Colonic mucosa (tissue), 4 donors: ENCODE data around the gene CPNE5. TPM values are rescaled to one million over a fixed set of nuclear protein-coding genes. Genes with fewer than 3 reads are reported as not detected.

Source experiments
- DNase-seq: peaks from one replicate; pipeline ENCODE4 v3.0.0-alpha.2; 2020
- H3K27ac ChIP-seq: fragments of 200-600 bp; one replicate; pipeline ENCODE4 v1.8.0; 2021
- H3K27me3 ChIP-seq: fragments of 200-600 bp; one replicate; pipeline ENCODE4 v1.8.0; 2021
- H3K36me3 ChIP-seq: fragments of 200-600 bp; one replicate; pipeline ENCODE4 v1.8.0; 2021
- H3K4me1 ChIP-seq: fragments of 200-600 bp; one replicate; pipeline ENCODE4 v1.8.0; 2021; ENCODE audit warnings: mild to moderate bottlenecking
- H3K4me3 ChIP-seq: fragments of 200-600 bp; one replicate; pipeline ENCODE4 v1.8.0; 2021
- H3K9ac ChIP-seq, 2 donors: one replicate each; pipeline ENCODE4 v1.7.0; 2013; ENCODE audit warnings: control low read depth in 2 of 2, low read depth in 2 of 2, low read length in 2 of 2
- H3K9me3 ChIP-seq: fragments of 200-600 bp; one replicate; pipeline ENCODE4 v1.8.0; 2021
- intact Hi-C: fragments of 100-400 bp; cut with DNase I; formaldehyde crosslinking; loops from one replicate; pipeline ENCODE4 v1.14.1; 2022
- total RNA-seq, 2 donors: library from RNA; stranded (reverse); fragmentation: NEBNext Ultra II Directional in 1 of 2; extraction: Animal tissue kit (Norgen Biotek cat#: 25700) in 1 of 2; gene quantifications; one replicate each; pipeline ENCODE4 v1.2.1, GENCODE V29; 2021
- TF ChIP-seq, protein P1 (sequence below): fragments of 200-600 bp; IDR thresholded peaks from one replicate; pipeline ENCODE4 v1.8.0; 2022; ENCODE audit warnings: antibody characterized with exemption, mild to moderate bottlenecking
- donor health status: healthy.
- donor health status: DM: no; HTN: no; CAD: no.
- donor health status: DM: no; HTN: no; CAD: no.

Gene CPNE5
- total RNA-seq, 2 donors from 2014 or later, result 4.6 to 8.0 TPM

DNA sequence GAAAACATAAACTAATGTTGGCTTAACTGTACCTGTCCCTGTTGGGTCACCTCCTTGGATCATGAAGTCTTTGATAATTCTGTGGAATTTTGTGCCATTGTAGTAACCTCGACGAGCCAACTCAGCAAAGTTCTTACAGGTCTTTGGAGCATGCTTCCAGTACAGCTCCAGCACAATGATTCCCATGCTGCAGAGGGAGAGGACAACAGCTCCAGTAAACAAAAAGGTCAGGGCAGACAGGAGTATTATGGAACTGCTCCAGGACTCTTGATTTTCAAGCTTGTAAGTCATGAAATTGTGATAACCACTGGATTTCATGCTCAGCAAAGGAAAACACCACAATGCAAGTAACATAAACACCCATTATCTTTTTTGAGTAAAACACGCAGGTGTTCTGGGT lies 32.4 kb upstream of the CPNE5 start:
- intact Hi-C loops, result no loop called here
- Histone ChIP-seq H3K9ac (no peak overlapping the region), H3K9me3 (no peaks in the 10 kb centered on the region), H3K27ac (no peak overlapping the region), H3K4me3 (no peak overlapping the region), H3K27me3 (no peaks in the 10 kb centered on the region), H3K4me1 (peaks cover 9% of the 10 kb centered on the region), H3K36me3 (no peaks in the 10 kb centered on the region)
- TF ChIP-seq, protein P1, sequence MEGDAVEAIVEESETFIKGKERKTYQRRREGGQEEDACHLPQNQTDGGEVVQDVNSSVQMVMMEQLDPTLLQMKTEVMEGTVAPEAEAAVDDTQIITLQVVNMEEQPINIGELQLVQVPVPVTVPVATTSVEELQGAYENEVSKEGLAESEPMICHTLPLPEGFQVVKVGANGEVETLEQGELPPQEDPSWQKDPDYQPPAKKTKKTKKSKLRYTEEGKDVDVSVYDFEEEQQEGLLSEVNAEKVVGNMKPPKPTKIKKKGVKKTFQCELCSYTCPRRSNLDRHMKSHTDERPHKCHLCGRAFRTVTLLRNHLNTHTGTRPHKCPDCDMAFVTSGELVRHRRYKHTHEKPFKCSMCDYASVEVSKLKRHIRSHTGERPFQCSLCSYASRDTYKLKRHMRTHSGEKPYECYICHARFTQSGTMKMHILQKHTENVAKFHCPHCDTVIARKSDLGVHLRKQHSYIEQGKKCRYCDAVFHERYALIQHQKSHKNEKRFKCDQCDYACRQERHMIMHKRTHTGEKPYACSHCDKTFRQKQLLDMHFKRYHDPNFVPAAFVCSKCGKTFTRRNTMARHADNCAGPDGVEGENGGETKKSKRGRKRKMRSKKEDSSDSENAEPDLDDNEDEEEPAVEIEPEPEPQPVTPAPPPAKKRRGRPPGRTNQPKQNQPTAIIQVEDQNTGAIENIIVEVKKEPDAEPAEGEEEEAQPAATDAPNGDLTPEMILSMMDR, result no peak
- no peak for DNase-seq

DNA sequence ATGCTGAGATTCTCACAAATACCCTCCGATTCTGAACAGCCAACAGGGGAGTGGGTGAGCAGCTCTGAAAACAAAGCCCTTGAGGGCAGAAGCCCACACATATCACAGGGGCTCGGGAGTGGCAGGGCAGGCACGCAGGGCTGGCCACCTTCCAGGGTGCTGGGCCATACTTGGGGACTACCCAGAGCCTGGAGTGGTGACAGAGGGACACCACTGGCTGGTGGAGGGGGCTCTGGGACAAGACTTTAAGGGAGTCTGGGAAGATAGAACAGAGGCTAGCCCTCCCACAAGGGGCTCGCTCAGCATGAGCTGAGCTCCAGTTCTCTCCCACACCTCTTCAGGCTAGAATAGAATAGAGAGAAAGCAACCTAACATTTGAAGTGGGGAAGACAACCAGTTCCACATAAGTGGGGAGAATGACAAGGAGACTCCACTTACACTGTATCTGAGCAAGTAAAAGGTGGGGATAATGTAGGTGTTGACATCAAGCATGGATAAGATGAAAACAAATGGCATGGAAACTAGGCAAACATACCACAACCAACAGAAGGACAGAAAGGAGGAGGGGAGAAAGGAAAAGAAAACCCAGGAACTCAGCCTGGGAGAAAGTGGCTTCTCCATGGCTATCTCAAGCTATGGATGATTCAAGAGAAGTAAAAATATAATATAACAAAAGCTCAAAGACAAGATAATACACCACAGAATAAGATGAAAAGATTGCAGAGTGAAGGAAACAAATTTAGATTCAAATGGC lies 28.4 kb upstream of the CPNE5 start:
- Histone ChIP-seq H3K36me3 (peaks cover 7% of the 10 kb centered on the region), H3K4me1 (no peaks in the 10 kb centered on the region), H3K27ac (no peak overlapping the region), H3K9me3 (no peaks in the 10 kb centered on the region), H3K27me3 (no peaks in the 10 kb centered on the region), H3K9ac (no peak overlapping the region), H3K4me3 (no peak overlapping the region)
- TF ChIP-seq, protein P1, result no peak
- intact Hi-C loops, result no loop called here
- no peak for DNase-seq

DNA sequence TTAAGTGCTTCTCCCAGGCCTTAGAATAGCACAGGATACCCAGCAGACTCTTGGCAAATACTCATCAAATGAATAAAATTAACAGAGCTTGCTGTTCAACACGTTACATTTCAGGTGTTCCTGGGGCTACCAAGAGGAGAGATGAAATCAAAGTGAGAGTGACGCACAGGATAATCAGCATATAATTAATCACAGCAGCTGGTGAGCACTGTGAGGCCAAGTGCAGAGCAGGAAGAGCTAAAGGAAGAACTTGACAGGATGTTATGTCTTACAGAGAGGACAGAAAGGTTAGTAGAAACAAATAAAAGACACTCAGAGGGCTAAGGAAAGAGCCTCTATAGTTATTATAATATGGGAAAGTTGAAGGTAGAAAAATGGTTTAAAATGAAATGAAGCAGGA lies 26.6 kb upstream of the CPNE5 start:
- Histone ChIP-seq H3K27ac (no peak overlapping the region), H3K4me1 (no peaks in the 10 kb centered on the region), H3K27me3 (no peaks in the 10 kb centered on the region), H3K36me3 (peaks cover 7% of the 10 kb centered on the region), H3K9me3 (no peaks in the 10 kb centered on the region), H3K4me3 (no peak overlapping the region), H3K9ac (no peak overlapping the region)
- DNase-seq, result no peak
- intact Hi-C loops, result no loop called here
- TF ChIP-seq, protein P1, result no peak

DNA sequence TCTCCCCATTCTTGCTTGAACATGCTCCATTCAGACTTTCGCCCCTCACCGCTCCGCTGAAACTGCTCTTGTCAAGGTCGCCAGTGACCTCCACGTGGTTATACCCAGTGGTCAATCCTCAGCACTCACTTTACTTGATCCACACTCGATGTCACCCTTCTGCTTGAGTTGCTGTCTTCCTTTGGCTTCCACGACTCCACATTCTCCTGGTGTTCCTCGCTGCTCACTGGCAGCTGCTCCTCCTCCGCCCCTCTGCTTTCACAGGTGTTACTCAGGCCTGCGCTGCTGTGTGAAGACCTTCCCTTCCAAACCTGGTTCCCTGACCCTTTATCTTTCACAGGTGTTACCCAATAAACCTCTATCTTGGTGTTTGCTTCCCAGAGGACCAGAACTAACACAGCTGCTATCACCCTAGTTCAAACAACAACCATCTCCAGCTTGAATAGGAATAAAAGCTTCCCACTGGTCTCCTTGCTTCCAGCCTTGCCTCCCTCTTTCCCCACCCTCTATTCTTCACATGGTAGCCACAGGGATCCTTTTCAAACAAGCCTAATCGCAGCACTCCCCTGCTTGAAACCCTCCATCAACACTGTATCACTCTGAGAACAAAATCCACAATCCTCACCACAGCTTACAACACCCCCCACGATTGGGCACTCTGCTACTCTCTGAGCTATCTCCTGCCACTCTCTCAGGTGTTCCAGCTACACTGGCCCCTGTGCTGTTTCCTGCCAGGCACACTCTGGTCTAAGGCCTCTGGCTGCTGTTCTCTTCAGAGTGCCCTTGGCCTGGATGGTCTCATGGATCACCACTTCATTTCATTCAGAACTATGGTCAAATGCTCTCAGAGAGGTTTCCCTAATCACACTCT lies 24.7 kb upstream of the CPNE5 start:
- Histone ChIP-seq H3K27me3 (no peaks in the 10 kb centered on the region), H3K36me3 (peaks cover 7% of the 10 kb centered on the region), H3K4me1 (no peaks in the 10 kb centered on the region), H3K27ac (no peak overlapping the region), H3K9me3 (no peaks in the 10 kb centered on the region), H3K4me3 (no peak overlapping the region), H3K9ac (no peak overlapping the region)
- intact Hi-C loops, result no loop called here
- no peak for DNase-seq
- TF ChIP-seq, protein P1, result no peak

DNA sequence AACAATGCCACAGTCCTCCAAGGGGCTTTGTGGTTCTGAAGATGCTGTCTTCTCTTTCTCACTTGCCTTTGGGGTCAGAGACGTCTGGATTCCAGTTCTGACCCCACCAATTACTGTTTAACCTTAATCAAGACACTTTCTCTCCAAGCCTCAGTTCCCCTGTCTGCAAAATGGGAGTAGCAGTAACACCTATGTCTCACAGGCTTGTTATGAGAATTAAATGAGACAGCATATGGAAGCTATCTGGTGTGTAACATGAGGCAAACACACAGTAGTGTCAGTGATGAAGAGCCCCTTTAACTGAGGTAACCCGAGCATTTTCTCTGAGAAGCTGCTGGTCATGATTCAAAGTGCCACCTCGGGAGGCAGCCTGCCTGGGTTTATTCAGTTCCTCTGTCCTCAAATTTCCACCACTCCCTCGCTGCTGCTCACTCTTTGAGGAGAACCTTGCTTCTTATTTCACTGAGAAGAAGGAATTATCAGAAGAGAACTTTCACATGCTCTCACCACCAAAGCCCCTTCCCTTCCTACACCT lies 23.7 kb upstream of the CPNE5 start:
- H3K27me3 ChIP-seq, result no peaks in the 10 kb centered on the region
- no peak overlapping the region for H3K4me3 ChIP-seq
- H3K27ac ChIP-seq, result no peak overlapping the region
- DNase-seq, result no peak
- H3K36me3 ChIP-seq, result peaks cover 7% of the 10 kb centered on the region
- TF ChIP-seq, protein P1, result no peak
- no peaks in the 10 kb centered on the region for H3K9me3 ChIP-seq
- H3K4me1 ChIP-seq, result no peaks in the 10 kb centered on the region
- intact Hi-C loops, result no loop called here
- no peak overlapping the region for H3K9ac ChIP-seq
